ENCODE data around the gene RNPEPL1. TPM values are rescaled to one million over a fixed set of nuclear protein-coding genes. Genes with fewer than 3 reads are reported as not detected.

RNPEPL1 gene
- total RNA-seq, 3 donors from 2014 or later, result 22.4 to 57.9 (median 42.3) TPM

- H3K36me3 ChIP-seq, result no peaks in the 10 kb centered on the region
- H3K27ac ChIP-seq, result no peak overlapping the region
- TF ChIP-seq POLR2AphosphoS5 (IDR thresholded peaks at IDR 0.05), result no peak
- no peak for TF ChIP-seq CTCF (IDR thresholded peaks at IDR 0.05)
- no peak for TF ChIP-seq POLR2A (IDR thresholded peaks at IDR 0.05)
- H3K27me3 ChIP-seq, result no peaks in the 10 kb centered on the region
- DNase-seq (ENCODE audit: low spot score in 2 of 2), result no peak
- no peaks in the 10 kb centered on the region for H3K9me3 ChIP-seq
- H3K4me1 ChIP-seq, result no peaks in the 10 kb centered on the region
- no peak overlapping the region for H3K4me3 ChIP-seq
- intact Hi-C loops (cut with DNase I; ENCODE audit: low total_unique reads), result loop anchor here (2.0 kb wide), 1 partner anchor 71 kb away; no protein-coding TSS in a partner anchor
Measured at GRCh38 chr2:240605867-240606743, 37.8 kb downstream of the RNPEPL1 start.

- no peak for DNase-seq (ENCODE audit: low spot score in 2 of 2)
- no peaks in the 10 kb centered on the region for H3K36me3 ChIP-seq
- intact Hi-C loops (cut with DNase I; ENCODE audit: low total_unique reads), result no loop called here
- no peak overlapping the region for H3K4me3 ChIP-seq
- TF ChIP-seq POLR2AphosphoS5 (IDR thresholded peaks at IDR 0.05) (no peak), POLR2A (IDR thresholded peaks at IDR 0.05) (no peak), CTCF (IDR thresholded peaks at IDR 0.05) (no peak)
- H3K27me3 ChIP-seq, result no peaks in the 10 kb centered on the region
- H3K27ac ChIP-seq, result no peak overlapping the region
- H3K9me3 ChIP-seq, result no peaks in the 10 kb centered on the region
- no peaks in the 10 kb centered on the region for H3K4me1 ChIP-seq
Measured at GRCh38 chr2:240611601-240612210, 43.4 kb downstream of the RNPEPL1 start.

GRCh38 chr2:240613781-240614180, 45.5 kb downstream of the RNPEPL1 start:
- Histone ChIP-seq H3K4me1 (no peaks in the 10 kb centered on the region), H3K36me3 (no peaks in the 10 kb centered on the region), H3K27me3 (no peaks in the 10 kb centered on the region), H3K27ac (no peak overlapping the region), H3K4me3 (no peak overlapping the region), H3K9me3 (no peaks in the 10 kb centered on the region)
- intact Hi-C loops (cut with DNase I; ENCODE audit: low total_unique reads), result no loop called here
- DNase-seq (ENCODE audit: low spot score in 2 of 2), result no peak
- TF ChIP-seq CTCF (IDR thresholded peaks at IDR 0.05), result no peak
- no peak for TF ChIP-seq POLR2AphosphoS5 (IDR thresholded peaks at IDR 0.05)
- no peak for TF ChIP-seq POLR2A (IDR thresholded peaks at IDR 0.05)

- Histone ChIP-seq H3K4me3 (no peak overlapping the region), H3K27ac (no peak overlapping the region), H3K36me3 (no peaks in the 10 kb centered on the region), H3K4me1 (no peaks in the 10 kb centered on the region), H3K27me3 (no peaks in the 10 kb centered on the region), H3K9me3 (no peaks in the 10 kb centered on the region)
- intact Hi-C loops (cut with DNase I; ENCODE audit: low total_unique reads), result no loop called here
- peak in 1 of 2 donors; percentile 38 for DNase-seq (ENCODE audit: low spot score in 2 of 2)
- TF ChIP-seq POLR2A (IDR thresholded peaks at IDR 0.05) (no peak), CTCF (IDR thresholded peaks at IDR 0.05) (no peak), POLR2AphosphoS5 (IDR thresholded peaks at IDR 0.05) (no peak)
Measured at GRCh38 chr2:240614391-240614790, 46.1 kb downstream of the RNPEPL1 start.

GRCh38 chr2:240615396-240615795, 47.1 kb downstream of the RNPEPL1 start:
- H3K4me3 ChIP-seq, result no peak overlapping the region
- H3K36me3 ChIP-seq, result no peaks in the 10 kb centered on the region
- DNase-seq (ENCODE audit: low spot score in 2 of 2), result no peak
- no peaks in the 10 kb centered on the region for H3K9me3 ChIP-seq
- intact Hi-C loops (cut with DNase I; ENCODE audit: low total_unique reads), result no loop called here
- TF ChIP-seq CTCF (IDR thresholded peaks at IDR 0.05) (no peak), POLR2A (IDR thresholded peaks at IDR 0.05) (no peak), POLR2AphosphoS5 (IDR thresholded peaks at IDR 0.05) (no peak)
- no peaks in the 10 kb centered on the region for H3K27me3 ChIP-seq
- H3K27ac ChIP-seq, result no peak overlapping the region
- H3K4me1 ChIP-seq, result no peaks in the 10 kb centered on the region

Data from breast epithelium (tissue), 4 donors.